Measurements from ENCODE around the gene GFPT1.

GFPT1 gene

GRCh38 chr2:69315160-69315761 is 71.8 kb downstream of the GFPT1 start:
- peak in 1 of 2 experiments; percentile 19 for DNase-seq

- no peak for DNase-seq
These were observed 76.0 kb downstream of the GFPT1 start for GRCh38 chr2:69311024-69311416.

DNA sequence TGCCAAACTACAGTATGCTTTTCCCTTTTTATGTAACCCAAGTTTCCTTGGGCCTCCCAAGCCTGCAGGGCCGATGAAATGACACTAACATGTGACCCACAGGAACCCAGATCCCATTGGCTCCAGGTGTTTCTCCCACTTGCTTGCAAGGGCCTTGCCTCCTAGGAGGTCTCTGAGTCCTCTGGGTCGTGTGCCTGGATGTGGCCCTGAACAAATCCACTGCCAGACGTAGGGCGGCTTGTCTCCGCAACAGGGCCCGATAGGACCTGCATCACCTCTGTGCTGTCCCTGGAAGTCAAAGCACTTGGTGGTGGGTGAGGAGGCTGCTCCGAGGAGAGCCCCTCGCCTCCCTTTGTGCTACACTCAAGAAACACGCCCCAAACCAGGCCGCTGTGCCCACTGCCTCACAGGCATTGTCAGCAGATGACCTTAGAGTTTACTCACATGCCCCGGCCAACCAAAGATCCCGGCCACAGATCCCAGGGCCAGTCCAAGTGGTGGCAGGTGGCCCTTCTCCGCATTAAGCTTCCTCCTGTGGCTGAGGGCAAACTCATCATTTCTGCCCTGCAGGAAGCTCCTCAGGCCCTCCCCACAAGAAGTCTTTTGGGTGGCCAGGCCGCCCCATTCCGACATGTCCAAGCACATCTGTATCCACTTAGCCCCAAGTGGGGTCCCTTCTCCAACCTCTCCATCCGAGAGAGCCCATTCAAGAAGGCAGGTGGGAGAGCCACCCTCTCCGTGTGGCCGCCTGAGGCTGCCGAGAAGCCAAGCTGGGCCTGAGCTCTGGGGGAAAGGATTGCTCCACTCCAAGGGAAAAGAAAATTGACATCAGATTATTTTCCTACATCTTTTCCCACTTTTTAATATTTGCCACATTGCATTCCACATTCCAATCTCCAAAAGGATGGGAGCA is 76.7 kb downstream of the GFPT1 start:
- DNase-seq = no peak

DNA sequence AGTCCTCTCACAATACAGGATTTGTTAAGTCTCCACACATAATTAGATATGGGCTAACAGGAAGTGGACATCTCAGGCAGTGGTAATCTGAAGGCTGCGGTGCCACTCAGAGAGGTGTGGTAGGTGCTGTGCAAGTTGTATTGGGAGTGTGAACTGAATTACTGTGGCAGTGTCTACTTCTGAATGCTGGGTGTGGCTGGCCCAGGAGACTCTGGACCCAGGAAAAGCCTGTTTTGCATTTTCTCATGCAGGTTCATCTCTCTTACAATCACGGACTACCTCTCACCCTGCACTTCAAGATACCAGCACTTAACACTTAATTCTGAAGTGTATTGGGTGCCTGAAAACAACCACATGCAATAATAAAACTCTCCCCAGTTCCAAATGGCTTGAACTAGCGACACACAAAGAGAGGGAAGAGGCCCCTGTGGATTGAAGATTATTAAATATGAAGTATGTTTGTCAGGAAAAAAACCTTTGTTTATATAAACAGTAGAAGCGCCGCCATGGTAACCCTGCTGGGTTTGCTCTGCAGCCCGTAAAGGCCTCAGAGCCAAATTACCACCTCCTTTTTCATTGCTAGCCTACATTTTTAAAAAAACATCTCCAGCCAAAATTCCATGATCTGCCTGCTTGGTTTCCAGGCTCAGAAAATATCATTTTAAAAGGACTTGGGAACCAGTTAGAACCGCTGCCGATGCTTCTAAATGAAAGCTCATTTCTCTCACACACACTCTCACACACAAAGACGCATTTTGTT is 77.5 kb downstream of the GFPT1 start:
- no peak for DNase-seq

GRCh38 chr2:69308338-69308737 is 78.7 kb downstream of the GFPT1 start:
- no peak for DNase-seq

DNA sequence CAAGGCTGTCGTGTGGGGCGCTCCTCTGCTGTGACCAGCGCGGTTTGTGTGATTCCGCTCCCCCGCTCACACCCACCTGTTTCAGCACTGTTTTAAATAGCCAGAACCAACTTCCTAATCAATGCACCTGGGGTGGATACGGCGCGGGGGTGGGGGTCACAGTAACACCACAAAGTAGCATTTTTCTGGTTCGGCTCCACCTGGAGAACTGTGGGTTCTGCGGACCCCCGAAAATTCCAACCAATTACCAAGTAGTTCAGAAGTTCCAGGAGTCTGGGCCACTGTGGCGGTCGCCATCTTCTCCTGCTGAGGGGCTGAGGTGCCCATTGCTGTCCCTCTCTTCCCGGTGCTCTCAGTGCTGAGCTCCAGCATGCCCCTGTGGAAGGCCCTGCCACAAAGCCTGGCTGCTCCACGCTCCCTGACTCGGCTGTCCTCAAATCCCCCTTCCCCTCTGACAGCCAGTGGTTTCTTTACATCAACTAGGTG is 79.4 kb downstream of the GFPT1 start:
- no peak for DNase-seq

DNA sequence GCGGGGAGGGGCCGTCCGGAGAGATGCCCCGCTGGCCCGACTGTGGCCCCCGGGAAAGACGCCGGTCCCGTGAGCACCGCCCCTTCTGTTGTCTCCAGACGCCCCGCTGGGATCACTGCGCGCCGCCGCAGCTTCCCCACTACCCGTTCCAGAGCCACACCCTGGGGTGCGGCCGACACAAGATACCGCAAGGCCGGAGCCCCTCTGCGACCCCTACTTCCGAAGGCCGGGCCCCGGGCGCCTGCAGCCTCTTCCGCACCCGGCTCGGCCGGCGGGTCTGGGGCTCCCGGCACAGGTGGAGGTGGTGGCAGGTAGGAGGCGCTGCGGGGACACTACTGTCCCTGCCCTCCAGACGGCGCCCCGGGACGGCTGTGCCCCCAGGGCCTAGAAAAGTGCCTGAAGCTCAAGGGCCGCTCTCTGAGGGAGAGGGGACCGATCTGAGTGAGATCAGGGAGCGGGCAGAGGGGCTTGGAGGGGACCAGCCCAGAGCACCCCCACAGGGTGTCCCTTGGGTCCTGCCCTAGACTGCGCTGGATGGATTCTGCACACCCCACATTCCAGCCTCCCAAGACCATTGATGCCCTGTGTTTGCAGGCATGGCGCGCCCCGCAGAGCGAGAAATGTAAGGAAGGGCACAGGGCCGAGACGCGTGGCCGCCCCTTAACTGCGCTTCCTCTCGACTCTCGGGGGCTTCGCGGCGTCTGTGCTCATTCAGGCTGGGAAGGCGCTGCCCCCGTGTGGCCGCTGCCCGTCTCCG is 80.0 kb downstream of the GFPT1 start:
- DNase-seq = peak; percentile 32 to 52

- DNase-seq = no peak
These were observed 80.6 kb downstream of the GFPT1 start for GRCh38 chr2:69306393-69306821.

GRCh38 chr2:69305712-69306392 is 81.2 kb downstream of the GFPT1 start:
- DNase-seq = no peak

DNA sequence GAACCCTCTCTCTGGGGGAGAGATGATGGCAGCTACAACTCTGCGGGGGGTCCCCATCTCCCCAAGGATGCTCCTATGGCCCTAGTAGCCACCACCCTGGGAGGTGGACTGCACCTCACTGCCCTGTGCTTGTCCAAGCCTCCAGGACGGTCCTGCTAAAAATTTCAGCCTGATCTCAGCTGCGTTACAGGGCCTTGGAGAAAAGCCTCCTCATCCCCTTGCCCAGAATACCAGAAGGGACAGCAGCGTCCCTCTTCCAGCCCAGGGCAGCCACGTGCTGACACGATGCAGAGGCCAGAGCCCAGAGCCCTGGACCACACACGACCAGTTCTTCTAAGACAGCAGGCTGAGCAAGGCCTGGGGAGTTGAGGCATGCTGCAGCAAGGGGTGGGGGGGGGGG is 81.9 kb downstream of the GFPT1 start:
- no peak for DNase-seq

- no peak for DNase-seq
These were observed 82.4 kb downstream of the GFPT1 start for GRCh38 chr2:69304656-69305055.

- peak; percentile 64 to 76 for DNase-seq
These were observed 86.4 kb downstream of the GFPT1 start for GRCh38 chr2:69300650-69301049.

DNA sequence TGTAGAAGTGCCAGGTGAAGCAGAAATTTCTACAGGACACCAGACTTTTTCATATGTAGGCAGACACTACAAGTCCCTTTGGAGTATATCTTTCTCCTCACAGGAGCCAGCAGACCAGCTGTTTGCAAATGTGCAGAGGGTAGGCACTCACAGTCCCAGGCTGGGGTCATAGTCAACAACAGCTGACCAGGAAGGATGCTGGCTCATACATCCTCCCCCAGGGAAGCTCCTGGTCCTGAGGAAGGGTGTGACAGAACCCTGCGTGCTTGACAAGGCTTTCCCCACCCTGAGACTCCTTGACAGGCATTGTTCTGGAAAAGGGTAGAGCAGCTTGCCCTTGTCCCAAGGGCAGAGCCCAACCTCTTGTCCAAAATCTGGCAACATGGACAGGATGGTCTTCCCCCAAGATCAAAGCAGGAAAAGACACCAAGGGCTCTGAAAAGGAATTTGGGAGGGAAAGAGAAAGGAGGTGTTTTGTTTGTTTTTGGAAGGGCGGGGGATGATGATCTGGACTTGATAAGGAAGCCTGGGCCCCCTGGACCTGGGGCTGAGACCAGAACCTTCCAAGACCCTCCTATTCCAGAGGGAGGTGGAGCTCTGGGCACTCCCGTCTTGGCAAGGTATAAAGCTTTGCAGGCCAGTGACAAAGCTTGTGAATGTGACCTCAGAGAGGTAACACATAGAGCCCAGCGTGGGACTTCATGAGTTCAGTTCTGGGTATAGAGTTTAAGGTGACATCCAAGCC is 87.1 kb downstream of the GFPT1 start:
- DNase-seq = no peak

GRCh38 chr2:69298862-69299261 is 88.2 kb downstream of the GFPT1 start:
- DNase-seq = no peak

DNA sequence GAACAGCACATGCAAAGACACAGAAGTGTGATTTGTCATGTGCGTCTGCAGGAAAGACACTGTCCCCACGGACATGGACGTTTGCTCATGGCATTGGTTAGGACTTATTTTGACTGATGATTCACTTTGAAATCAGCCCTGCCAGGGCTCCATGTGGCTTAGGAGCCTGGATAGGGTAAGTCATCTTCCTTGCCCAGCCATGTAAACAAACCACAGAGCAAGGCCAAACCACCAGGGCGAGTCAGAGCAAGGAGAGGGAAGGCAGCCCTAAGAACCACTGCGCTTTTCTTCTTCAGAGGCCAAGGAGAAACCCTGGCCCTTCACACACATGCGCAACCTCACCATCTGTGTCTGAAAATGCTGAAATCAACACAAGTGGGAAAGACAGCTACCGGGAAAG is 88.8 kb downstream of the GFPT1 start:
- no peak for DNase-seq

DNA sequence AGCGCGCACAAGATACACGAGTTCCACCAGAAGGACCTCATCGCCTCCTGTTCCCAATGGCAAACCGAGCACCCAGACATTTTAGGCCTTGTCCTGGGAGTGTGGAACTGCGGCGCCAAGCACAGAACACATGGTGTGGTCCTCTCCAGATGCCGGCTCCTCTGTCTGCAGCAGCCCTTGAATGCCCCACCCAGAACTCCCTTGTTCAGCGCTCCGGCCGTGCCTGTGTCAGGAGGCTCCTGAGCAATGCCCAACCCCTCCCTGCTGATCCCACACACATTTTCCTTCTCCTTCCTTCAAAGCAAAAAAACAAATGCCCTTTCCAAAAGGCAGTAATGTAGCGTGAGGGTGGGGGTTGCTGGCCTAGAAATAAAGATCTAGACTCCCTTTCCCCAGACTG is 89.8 kb downstream of the GFPT1 start:
- DNase-seq = no peak

DNA sequence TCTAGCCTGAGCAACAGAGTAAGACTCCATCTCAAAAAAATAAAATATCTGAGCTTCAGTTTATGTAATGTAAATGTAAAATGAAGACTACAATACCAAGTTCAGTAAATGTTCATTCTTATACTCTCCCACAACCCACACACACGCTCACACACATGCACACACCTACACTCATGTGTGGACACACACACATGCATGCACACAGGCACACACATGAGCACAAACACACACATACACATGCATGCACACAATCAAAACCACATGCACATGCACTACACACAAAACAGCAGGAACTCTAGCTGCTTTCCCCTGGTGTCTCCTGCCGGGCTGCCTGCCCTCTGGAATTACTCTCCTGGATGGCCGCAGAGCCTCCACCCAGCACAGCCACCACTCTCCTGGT is 90.6 kb downstream of the GFPT1 start:
- no peak for DNase-seq

- no peak for DNase-seq
These were observed 94.8 kb downstream of the GFPT1 start for GRCh38 chr2:69292256-69292655.

- no peak for DNase-seq
These were observed 95.3 kb downstream of the GFPT1 start for GRCh38 chr2:69291721-69292120.

- DNase-seq = no peak
These were observed 95.9 kb downstream of the GFPT1 start for GRCh38 chr2:69291004-69291650.

DNA sequence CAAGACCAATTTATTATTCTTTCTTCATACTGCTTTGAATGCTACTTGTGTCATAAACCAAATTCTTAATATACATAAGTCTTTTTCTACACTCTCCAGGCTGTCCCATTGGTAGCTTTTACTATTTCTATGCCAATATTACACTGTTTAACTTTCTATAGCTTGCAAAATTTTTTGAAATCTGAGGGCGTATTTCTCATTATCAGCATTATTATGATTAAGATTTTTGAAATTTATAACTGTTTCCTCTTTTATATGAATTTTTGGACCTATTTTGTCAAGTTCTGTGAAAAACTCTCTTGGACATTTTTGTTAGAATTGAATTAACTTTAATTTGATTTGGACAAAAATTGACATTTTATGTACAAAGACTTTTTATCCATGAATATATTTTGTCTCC is 98.6 kb downstream of the GFPT1 start:
- DNase-seq = no peak
